ENCODE results near the gene CLPSL2.

DNA sequence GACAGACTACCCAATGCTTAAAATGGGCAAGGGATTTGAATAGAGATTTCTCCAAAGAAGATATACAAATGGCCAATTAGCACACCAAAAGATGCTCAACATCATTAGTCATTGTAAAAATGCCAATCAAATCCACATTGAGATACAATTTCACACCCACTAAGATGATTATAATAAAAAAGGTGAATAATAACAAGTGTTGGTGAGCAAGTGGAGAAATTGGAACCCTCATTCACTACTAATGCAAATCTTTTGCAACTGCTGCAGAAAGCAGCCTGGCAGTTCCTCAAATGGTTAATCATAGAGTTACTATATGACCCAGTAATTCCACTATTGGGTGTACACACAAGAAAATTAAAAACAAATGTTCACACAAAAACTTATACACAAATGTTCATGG is 41.1 kb downstream of the CLPSL2 start:
- TF ChIP-seq EZH2 (IDR thresholded peaks at IDR 0.05; ENCODE audit: borderline replicate concordance) = no peak
- no peak for TF ChIP-seq CTCF (IDR thresholded peaks at IDR 0.05; ENCODE audit: poor library complexity)
- no peak for TF ChIP-seq EZH2phosphoT487 (IDR thresholded peaks at IDR 0.05; ENCODE audit: low read depth, severe bottlenecking, unreplicated experiment)

Measured in hepatocyte (in vitro differentiated cells).